ENCODE measurements around the gene WDR17. TPM values are rescaled to one million over a fixed set of nuclear protein-coding genes. Genes with fewer than 3 reads are reported as not detected.

The WDR17 gene
- total RNA-seq, 1 experiment from 2014 or later = 4.4 TPM

DNA sequence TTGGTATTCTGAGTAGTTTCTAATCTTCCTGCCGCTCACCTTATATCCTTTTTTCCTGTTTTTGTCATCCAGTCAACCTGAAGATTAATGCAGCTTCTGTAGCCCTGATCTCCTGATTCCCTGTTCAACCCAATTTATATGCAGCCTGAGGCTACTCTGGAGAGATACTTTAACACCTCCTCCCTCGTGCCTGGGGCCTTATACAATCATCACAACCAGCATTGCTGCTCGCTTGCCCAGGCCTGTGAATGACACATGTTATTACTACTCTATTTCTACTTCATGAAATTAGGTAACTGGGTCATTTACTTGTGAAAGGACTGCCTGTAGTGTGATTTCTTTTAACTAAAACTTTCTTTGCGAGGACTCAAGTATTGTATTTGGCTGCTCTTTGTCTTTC lies 33.7 kb upstream of the WDR17 start:
- Mint-ChIP-seq H3K36me3 (no peaks in the 10 kb centered on the region), H3K27ac (no peak overlapping the region), H3K4me1 (no peaks in the 10 kb centered on the region), H3K27me3 (ENCODE audit: low read depth) (no peaks in the 10 kb centered on the region), H3K4me3 (no peak overlapping the region), H3K9me3 (no peaks in the 10 kb centered on the region)
- CTCF ChIA-PET = no interaction called here
- DNase-seq (ENCODE audit: low spot score) (no peak), ATAC-seq (no peak)
- no peak for TF ChIP-seq FOXJ3 (CRISPR knock-in tag; IDR thresholded peaks at IDR 0.05; ENCODE audit: borderline replicate concordance)
- no peak for TF ChIP-seq IRF2 (CRISPR knock-in tag; IDR thresholded peaks at IDR 0.05; ENCODE audit: borderline replicate concordance, low read depth)
- TF ChIP-seq, protein P1, sequence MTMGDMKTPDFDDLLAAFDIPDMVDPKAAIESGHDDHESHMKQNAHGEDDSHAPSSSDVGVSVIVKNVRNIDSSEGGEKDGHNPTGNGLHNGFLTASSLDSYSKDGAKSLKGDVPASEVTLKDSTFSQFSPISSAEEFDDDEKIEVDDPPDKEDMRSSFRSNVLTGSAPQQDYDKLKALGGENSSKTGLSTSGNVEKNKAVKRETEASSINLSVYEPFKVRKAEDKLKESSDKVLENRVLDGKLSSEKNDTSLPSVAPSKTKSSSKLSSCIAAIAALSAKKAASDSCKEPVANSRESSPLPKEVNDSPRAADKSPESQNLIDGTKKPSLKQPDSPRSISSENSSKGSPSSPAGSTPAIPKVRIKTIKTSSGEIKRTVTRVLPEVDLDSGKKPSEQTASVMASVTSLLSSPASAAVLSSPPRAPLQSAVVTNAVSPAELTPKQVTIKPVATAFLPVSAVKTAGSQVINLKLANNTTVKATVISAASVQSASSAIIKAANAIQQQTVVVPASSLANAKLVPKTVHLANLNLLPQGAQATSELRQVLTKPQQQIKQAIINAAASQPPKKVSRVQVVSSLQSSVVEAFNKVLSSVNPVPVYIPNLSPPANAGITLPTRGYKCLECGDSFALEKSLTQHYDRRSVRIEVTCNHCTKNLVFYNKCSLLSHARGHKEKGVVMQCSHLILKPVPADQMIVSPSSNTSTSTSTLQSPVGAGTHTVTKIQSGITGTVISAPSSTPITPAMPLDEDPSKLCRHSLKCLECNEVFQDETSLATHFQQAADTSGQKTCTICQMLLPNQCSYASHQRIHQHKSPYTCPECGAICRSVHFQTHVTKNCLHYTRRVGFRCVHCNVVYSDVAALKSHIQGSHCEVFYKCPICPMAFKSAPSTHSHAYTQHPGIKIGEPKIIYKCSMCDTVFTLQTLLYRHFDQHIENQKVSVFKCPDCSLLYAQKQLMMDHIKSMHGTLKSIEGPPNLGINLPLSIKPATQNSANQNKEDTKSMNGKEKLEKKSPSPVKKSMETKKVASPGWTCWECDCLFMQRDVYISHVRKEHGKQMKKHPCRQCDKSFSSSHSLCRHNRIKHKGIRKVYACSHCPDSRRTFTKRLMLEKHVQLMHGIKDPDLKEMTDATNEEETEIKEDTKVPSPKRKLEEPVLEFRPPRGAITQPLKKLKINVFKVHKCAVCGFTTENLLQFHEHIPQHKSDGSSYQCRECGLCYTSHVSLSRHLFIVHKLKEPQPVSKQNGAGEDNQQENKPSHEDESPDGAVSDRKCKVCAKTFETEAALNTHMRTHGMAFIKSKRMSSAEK (CRISPR knock-in tag; IDR thresholded peaks at IDR 0.05; ENCODE audit: borderline replicate concordance) = no peak
- TF ChIP-seq ATF1 (CRISPR knock-in tag; IDR thresholded peaks at IDR 0.05) = no peak
- TF ChIP-seq ZNF232 (CRISPR knock-in tag; IDR thresholded peaks at IDR 0.05) = no peak
- TF ChIP-seq, protein P2, sequence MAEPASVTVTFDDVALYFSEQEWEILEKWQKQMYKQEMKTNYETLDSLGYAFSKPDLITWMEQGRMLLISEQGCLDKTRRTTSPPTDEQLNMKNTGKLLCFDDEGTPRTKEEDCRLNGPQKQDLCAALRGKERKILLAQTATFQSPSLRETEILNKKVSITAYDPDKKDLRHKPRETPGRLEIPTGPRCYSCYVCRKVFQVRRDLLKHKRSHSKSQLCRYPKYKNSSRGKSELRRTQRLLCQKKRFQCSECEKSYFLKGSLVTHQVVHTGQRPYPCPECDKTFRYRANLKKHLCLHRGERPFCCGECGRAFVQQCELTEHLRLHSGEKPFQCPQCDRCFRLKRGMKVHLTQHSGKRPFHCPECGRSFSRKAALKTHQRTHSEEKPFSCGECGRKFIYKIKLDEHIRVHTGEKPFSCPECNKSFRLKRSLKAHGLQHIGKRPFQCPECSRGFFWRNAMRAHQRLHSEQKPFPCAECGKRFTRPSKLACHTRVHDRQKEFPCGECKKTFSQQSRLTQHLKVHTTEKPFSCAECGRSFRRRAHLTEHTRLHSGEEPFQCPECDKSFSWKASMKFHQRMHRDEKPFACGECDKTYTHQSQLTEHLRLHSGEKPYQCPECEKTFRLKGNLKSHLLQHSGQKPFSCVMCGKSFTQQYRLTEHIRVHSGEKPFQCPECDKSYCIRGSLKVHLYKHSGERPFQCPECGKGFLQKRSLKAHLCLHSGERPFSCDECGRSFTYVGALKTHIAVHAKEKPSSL (CRISPR knock-in tag; conservative IDR thresholded peaks at IDR 0.05) = no peak
- no peak for TF ChIP-seq ZNF423 (CRISPR knock-in tag; IDR thresholded peaks at IDR 0.05)
- TF ChIP-seq ZNF317 (CRISPR knock-in tag; IDR thresholded peaks at IDR 0.05; ENCODE audit: borderline replicate concordance, low read depth) = no peak
- TF ChIP-seq NR3C1 (CRISPR knock-in tag; conservative IDR thresholded peaks at IDR 0.05; ENCODE audit: low read depth) = no peak
- no peak for TF ChIP-seq ESRRA (CRISPR knock-in tag; IDR thresholded peaks at IDR 0.05; ENCODE audit: borderline replicate concordance)
- TF ChIP-seq, protein P3, sequence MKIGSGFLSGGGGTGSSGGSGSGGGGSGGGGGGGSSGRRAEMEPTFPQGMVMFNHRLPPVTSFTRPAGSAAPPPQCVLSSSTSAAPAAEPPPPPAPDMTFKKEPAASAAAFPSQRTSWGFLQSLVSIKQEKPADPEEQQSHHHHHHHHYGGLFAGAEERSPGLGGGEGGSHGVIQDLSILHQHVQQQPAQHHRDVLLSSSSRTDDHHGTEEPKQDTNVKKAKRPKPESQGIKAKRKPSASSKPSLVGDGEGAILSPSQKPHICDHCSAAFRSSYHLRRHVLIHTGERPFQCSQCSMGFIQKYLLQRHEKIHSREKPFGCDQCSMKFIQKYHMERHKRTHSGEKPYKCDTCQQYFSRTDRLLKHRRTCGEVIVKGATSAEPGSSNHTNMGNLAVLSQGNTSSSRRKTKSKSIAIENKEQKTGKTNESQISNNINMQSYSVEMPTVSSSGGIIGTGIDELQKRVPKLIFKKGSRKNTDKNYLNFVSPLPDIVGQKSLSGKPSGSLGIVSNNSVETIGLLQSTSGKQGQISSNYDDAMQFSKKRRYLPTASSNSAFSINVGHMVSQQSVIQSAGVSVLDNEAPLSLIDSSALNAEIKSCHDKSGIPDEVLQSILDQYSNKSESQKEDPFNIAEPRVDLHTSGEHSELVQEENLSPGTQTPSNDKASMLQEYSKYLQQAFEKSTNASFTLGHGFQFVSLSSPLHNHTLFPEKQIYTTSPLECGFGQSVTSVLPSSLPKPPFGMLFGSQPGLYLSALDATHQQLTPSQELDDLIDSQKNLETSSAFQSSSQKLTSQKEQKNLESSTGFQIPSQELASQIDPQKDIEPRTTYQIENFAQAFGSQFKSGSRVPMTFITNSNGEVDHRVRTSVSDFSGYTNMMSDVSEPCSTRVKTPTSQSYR (CRISPR knock-in tag; IDR thresholded peaks at IDR 0.05) = no peak
- TF ChIP-seq ZNF219 (CRISPR knock-in tag; IDR thresholded peaks at IDR 0.05; ENCODE audit: borderline replicate concordance) = no peak
- no peak for TF ChIP-seq FOXP1 (CRISPR knock-in tag; IDR thresholded peaks at IDR 0.05; ENCODE audit: borderline replicate concordance)
- TF ChIP-seq NR2C2 (CRISPR knock-in tag; IDR thresholded peaks at IDR 0.05) = no peak
- TF ChIP-seq NR1H2 (CRISPR knock-in tag; IDR thresholded peaks at IDR 0.05) = no peak
- TF ChIP-seq, protein P4, sequence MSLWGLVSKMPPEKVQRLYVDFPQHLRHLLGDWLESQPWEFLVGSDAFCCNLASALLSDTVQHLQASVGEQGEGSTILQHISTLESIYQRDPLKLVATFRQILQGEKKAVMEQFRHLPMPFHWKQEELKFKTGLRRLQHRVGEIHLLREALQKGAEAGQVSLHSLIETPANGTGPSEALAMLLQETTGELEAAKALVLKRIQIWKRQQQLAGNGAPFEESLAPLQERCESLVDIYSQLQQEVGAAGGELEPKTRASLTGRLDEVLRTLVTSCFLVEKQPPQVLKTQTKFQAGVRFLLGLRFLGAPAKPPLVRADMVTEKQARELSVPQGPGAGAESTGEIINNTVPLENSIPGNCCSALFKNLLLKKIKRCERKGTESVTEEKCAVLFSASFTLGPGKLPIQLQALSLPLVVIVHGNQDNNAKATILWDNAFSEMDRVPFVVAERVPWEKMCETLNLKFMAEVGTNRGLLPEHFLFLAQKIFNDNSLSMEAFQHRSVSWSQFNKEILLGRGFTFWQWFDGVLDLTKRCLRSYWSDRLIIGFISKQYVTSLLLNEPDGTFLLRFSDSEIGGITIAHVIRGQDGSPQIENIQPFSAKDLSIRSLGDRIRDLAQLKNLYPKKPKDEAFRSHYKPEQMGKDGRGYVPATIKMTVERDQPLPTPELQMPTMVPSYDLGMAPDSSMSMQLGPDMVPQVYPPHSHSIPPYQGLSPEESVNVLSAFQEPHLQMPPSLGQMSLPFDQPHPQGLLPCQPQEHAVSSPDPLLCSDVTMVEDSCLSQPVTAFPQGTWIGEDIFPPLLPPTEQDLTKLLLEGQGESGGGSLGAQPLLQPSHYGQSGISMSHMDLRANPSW (CRISPR knock-in tag; conservative IDR thresholded peaks at IDR 0.05; ENCODE audit: low read depth) = no peak
- TF ChIP-seq TP53 (CRISPR knock-in tag; IDR thresholded peaks at IDR 0.05) = no peak
- no peak for TF ChIP-seq GTF2I (CRISPR knock-in tag; conservative IDR thresholded peaks at IDR 0.05)
- TF ChIP-seq, protein P5, sequence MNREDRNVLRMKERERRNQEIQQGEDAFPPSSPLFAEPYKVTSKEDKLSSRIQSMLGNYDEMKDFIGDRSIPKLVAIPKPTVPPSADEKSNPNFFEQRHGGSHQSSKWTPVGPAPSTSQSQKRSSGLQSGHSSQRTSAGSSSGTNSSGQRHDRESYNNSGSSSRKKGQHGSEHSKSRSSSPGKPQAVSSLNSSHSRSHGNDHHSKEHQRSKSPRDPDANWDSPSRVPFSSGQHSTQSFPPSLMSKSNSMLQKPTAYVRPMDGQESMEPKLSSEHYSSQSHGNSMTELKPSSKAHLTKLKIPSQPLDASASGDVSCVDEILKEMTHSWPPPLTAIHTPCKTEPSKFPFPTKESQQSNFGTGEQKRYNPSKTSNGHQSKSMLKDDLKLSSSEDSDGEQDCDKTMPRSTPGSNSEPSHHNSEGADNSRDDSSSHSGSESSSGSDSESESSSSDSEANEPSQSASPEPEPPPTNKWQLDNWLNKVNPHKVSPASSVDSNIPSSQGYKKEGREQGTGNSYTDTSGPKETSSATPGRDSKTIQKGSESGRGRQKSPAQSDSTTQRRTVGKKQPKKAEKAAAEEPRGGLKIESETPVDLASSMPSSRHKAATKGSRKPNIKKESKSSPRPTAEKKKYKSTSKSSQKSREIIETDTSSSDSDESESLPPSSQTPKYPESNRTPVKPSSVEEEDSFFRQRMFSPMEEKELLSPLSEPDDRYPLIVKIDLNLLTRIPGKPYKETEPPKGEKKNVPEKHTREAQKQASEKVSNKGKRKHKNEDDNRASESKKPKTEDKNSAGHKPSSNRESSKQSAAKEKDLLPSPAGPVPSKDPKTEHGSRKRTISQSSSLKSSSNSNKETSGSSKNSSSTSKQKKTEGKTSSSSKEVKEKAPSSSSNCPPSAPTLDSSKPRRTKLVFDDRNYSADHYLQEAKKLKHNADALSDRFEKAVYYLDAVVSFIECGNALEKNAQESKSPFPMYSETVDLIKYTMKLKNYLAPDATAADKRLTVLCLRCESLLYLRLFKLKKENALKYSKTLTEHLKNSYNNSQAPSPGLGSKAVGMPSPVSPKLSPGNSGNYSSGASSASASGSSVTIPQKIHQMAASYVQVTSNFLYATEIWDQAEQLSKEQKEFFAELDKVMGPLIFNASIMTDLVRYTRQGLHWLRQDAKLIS (CRISPR knock-in tag; IDR thresholded peaks at IDR 0.05; ENCODE audit: borderline replicate concordance) = no peak
- TF ChIP-seq RORB (CRISPR knock-in tag; IDR thresholded peaks at IDR 0.05) = no peak
- POLR2A ChIA-PET = no interaction called here
